ENCODE results near the gene FOXK1.
"Not testable (repeated sequence)": the region's sequence is repeated elsewhere in the genome, so short reads cannot be mapped to it uniquely, and the experiment has no call there.

The FOXK1 gene

DNA sequence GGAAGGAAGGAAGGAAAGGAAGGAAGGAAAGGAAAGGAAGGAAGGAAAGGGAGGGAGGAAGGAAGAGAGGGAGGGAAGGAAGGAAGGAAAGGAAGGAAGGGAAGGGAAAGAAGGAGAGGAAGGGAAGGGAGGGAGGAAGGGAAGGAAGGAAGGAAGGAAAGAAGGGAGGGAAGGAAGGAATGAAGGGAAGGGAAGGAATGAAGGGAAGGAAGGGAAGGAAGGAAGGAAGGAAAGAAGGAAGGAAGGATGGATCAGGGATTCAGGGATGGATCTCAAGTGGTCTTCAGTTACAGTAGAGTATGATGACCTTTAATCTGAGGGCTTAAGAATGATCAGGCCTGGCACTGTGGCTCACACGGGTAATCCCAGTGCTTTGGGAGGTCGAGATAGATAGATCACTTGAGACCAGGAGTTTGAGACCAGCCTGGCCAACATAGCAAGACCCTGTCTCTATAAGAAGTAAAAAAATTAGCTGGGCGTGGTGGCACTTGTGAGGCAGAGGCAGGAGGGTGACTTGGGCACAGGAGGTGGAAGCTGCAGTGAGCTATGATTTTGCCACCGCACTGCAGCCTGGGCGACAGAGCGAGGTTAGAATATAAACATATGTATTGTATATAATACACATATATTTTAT, 760 bp upstream of the FOXK1 start:
- CTCF ChIA-PET = interaction anchor here (0.6 kb wide), 1 partner anchor 40 kb away, joined by 4 read pairs; no protein-coding TSS in a partner anchor
- no peak for DNase-seq (ENCODE audit: low spot score)
- TF ChIP-seq, protein P1, sequence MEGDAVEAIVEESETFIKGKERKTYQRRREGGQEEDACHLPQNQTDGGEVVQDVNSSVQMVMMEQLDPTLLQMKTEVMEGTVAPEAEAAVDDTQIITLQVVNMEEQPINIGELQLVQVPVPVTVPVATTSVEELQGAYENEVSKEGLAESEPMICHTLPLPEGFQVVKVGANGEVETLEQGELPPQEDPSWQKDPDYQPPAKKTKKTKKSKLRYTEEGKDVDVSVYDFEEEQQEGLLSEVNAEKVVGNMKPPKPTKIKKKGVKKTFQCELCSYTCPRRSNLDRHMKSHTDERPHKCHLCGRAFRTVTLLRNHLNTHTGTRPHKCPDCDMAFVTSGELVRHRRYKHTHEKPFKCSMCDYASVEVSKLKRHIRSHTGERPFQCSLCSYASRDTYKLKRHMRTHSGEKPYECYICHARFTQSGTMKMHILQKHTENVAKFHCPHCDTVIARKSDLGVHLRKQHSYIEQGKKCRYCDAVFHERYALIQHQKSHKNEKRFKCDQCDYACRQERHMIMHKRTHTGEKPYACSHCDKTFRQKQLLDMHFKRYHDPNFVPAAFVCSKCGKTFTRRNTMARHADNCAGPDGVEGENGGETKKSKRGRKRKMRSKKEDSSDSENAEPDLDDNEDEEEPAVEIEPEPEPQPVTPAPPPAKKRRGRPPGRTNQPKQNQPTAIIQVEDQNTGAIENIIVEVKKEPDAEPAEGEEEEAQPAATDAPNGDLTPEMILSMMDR (conservative IDR thresholded peaks at IDR 0.05; ENCODE audit: low read depth) = no peak
- POLR2A ChIA-PET (ENCODE audit: low non-redundant PET) = interaction anchor here (0.9 kb wide), 1 partner anchor 39 kb away, joined by 4 read pairs; no protein-coding TSS in a partner anchor
- H3K27ac ChIP-seq = peak overlapping the region; percentile 99

DNA sequence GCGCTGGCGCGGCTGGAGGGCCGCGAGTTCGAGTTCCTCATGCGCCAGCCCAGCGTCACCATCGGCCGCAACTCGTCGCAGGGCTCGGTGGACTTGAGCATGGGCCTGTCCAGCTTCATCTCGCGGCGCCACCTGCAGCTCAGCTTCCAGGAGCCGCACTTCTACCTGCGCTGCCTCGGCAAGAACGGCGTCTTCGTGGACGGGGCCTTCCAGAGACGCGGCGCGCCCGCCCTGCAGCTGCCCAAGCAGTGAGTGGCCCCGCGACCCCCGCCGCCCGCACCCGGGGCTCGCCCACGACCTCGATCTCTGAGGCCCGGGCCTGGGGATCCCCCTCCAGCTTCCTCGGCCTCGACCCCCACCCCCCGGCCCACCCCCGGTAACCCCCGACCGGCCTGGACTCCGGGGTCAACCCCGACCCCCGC, 537 bp downstream of the FOXK1 start:
- POLR2A ChIA-PET (ENCODE audit: low non-redundant PET) = no interaction called here
- no peak for DNase-seq (ENCODE audit: low spot score)
- peak overlapping the region; percentile 99 for H3K27ac ChIP-seq
- TF ChIP-seq, protein P1 (conservative IDR thresholded peaks at IDR 0.05; ENCODE audit: low read depth) = no peak
- CTCF ChIA-PET = interaction anchor here (0.6 to 2.2 kb wide), 3 partner anchors 40 to 92 kb away, joined by 3 to 10 read pairs (median 4); no protein-coding TSS in a partner anchor

DNA sequence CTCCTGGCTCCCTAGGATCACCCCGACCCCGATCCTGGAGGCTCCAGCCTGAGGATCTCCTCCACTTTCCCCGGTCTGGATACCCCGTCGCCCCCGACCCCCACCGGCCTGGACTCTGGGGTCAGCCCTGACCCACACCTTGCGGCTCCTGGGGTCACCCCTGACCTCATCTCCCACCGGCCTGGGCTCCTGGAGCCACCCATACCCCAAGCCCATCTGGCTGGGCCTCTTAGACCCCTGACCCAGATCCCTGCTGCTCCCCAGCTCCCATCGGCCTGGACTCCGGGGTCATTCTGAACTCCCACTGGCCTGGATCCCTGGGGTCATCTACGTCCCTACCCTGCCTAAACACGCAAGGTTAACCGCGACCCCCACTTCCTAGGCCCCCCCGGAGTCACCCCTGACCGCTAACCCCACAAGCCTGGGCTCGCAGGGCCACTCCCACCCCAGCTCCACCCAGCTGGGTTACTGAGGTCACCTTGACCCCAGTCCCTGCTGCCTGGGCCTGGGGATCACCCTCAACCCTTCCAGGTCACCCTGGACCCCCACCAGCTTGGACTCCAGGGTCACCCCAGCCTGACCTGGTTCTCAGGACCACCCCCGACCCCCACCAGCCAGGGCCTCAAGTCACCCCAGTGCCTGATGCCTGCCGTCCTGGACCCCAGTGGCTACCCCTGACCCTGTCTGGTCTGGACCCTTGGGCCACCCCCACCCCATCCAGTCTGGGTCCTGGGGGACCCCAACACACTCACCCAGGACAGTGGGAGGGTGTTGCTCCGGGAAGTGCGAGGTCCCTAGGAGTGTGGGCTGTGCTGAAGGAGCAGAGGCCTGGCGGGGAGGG, 1.2 kb downstream of the FOXK1 start:
- ChIA-PET CTCF (interaction anchor here (0.5 to 2.2 kb wide), 4 partner anchors 41 to 1525 kb away, joined by 3 to 10 read pairs (median 4); no protein-coding TSS in a partner anchor), POLR2A (ENCODE audit: low non-redundant PET) (interaction anchor here (1.4 kb wide), 1 partner anchor 41 kb away, joined by 5 read pairs; no protein-coding TSS in a partner anchor)
- DNase-seq (ENCODE audit: low spot score) = peak; percentile 45
- peak overlapping the region; percentile 99 for H3K27ac ChIP-seq
- TF ChIP-seq, protein P1 (conservative IDR thresholded peaks at IDR 0.05; ENCODE audit: low read depth) = no peak

DNA sequence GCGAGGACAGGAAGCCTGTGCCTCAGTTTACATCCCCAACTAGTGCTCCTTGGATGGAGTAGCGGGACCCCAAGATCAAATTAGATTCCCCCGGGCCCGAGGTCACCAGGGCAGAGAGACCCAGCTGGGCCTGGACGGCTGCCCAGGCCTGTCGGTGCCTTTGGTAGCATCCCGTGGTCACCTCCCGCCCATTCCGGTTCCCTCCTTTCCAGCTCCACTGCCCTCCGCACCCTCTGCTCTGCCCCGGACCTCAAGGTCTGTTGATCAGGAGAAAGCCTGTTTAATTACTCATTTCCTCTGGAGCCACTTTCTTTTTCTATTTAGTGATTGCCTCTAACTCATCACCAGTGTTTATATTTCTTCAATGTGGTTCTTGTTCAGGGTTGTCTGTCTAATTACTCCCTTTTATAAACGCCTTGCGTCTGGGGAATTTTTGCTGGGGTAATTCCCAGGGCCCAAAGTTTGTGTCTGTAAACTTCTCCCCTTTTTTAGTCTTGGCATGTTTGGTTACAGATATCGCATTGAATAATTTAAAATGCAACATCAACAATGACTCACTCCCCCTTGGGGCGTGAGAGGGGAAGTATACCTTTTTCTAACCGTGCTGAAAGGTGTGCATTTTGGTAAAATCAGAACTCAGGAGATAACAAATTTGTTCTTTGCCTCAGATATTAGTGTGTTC, 1.9 kb downstream of the FOXK1 start:
- CTCF ChIA-PET = interaction anchor here (0.6 to 2.2 kb wide), 2 partner anchors 42 to 91 kb away, joined by 3 to 10 read pairs; no protein-coding TSS in a partner anchor
- H3K27ac ChIP-seq = peak overlapping the region; percentile 99
- DNase-seq (ENCODE audit: low spot score) = peak; percentile 82

DNA sequence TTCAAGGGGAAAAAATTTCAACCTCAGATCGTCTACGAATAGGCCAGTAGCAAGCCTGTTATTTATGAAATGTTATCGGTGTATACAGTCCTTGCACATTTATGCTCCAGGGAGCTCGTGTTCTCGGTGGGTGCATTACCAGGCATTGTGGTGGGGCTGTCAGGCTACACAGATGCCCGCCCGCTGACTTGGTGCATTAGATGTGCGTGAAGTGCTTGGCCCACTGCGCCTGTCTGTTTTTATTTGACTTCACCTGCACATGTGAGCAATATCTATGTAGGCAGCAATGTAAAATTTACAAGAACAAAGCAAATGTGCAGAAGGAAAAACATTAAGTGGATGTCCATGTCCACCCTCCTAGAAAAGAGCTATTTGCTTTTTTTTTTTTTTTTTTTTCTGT, 2.8 kb downstream of the FOXK1 start:
- TF ChIP-seq, protein P1 (conservative IDR thresholded peaks at IDR 0.05; ENCODE audit: low read depth) = no peak
- peak overlapping the region; percentile 57 for H3K27ac ChIP-seq
- POLR2A ChIA-PET (ENCODE audit: low non-redundant PET) = interaction anchor here (0.6 to 0.7 kb wide), 2 partner anchors 25 to 43 kb away, joined by 3 to 4 read pairs; no protein-coding TSS in a partner anchor
- CTCF ChIA-PET = interaction anchor here (0.6 to 2.2 kb wide), 3 partner anchors 26 to 90 kb away, joined by 3 to 10 read pairs (median 3); no protein-coding TSS in a partner anchor
- DNase-seq (ENCODE audit: low spot score) = no peak

More for the DNA sequence above, 1.9 kb downstream of the FOXK1 start:
- POLR2A ChIA-PET (ENCODE audit: low non-redundant PET) = interaction anchor here (1.4 kb wide), 1 partner anchor 42 kb away, joined by 5 read pairs; no protein-coding TSS in a partner anchor
- TF ChIP-seq, protein P1 (conservative IDR thresholded peaks at IDR 0.05; ENCODE audit: low read depth) = no peak; the same call in 1 of the 2 replicates

DNA sequence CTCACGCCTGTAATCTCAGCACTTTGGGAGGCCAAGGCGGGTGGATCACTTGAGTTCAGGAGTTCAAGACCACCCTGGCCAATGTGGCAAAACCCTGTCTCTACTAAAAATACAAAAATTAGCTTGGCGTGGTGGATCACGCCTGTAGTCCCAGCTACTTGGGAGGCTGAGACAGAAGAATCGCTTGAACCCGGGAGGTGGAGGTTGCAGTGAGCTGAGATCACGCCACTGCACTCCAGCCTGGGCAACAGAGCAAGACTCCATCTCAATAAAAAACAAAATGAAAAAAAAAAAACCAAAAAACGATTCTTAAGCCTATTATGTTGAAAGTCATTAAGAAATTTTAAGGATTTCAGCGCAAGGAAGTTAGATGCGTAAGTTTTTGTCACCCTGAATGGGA, 3.6 kb downstream of the FOXK1 start:
- H3K27ac ChIP-seq = 0 out of 2 replicates have a peak overlapping the region, but pooled peaks have one; percentile 57
- ChIA-PET POLR2A (ENCODE audit: low non-redundant PET) (interaction anchor here (0.7 kb wide), 1 partner anchor 44 kb away, joined by 4 read pairs; no protein-coding TSS in a partner anchor), CTCF (interaction anchor here (0.6 to 1.0 kb wide), 2 partner anchors 9 to 1845 kb away, joined by 3 read pairs; no protein-coding TSS in a partner anchor)
- not testable (repeated sequence) for DNase-seq (ENCODE audit: low spot score)

Measured in RWPE1 (cell line).